ENCODE measurements around the gene GSDMA. TPM values are rescaled to one million over a fixed set of nuclear protein-coding genes. Genes with fewer than 3 reads are reported as not detected.

Gene GSDMA
- total RNA-seq, 4 donors from 2014 or later: 0.16 to 0.26 TPM; not detected in 2

- Histone ChIP-seq H3K4me1 (no peaks in the 10 kb centered on the region), H3K9me3 (no peaks in the 10 kb centered on the region), H3K27me3 (peaks cover 0 to 7% (median 0%) of the 10 kb centered on the region in 3 donors), H3K36me3 (no peaks in the 10 kb centered on the region), H3K4me3 (no peak overlapping the region), H3K27ac (no peak overlapping the region)
- DNase-seq (no peak), ATAC-seq (no peak)
- TF ChIP-seq POLR2A (IDR thresholded peaks at IDR 0.05): no peak
- TF ChIP-seq CTCF (IDR thresholded peaks at IDR 0.05 in 4 of 5, conservative IDR thresholded peaks at IDR 0.05 in 1 of 5): no peak
- intact Hi-C loops (cut with DNase I; ENCODE audit: low total_unique reads): no loop called here
- in situ Hi-C loops (cut with MboI; ENCODE audit: low sequenced_read_pairs in 4 of 4): no loop called here
Observed at GRCh38 chr17:39966771-39967170, 4.0 kb downstream of the GSDMA start.

- Histone ChIP-seq H3K4me1 (no peaks in the 10 kb centered on the region), H3K4me3 (no peak overlapping the region), H3K36me3 (no peaks in the 10 kb centered on the region), H3K27ac (no peak overlapping the region), H3K27me3 (peaks cover 0 to 7% (median 0%) of the 10 kb centered on the region in 3 donors), H3K9me3 (no peaks in the 10 kb centered on the region)
- ATAC-seq: no peak
- intact Hi-C loops (cut with DNase I; ENCODE audit: low total_unique reads) (no loop called here), in situ Hi-C loops (cut with MboI; ENCODE audit: low sequenced_read_pairs in 4 of 4) (no loop called here)
- DNase-seq: no peak
- no peak for TF ChIP-seq POLR2A (IDR thresholded peaks at IDR 0.05)
- no peak for TF ChIP-seq CTCF (IDR thresholded peaks at IDR 0.05 in 4 of 5, conservative IDR thresholded peaks at IDR 0.05 in 1 of 5)
Observed at GRCh38 chr17:39968761-39969160, 6.0 kb downstream of the GSDMA start.

GRCh38 chr17:39969375-39969774, 6.6 kb downstream of the GSDMA start:
- in situ Hi-C loops (cut with MboI; ENCODE audit: low sequenced_read_pairs in 4 of 4) (no loop called here), intact Hi-C loops (cut with DNase I; ENCODE audit: low total_unique reads) (no loop called here)
- no peak for DNase-seq
- no peak for ATAC-seq
- peaks cover 0 to 5% (median 0%) of the 10 kb centered on the region in 3 donors for H3K27me3 ChIP-seq
- no peaks in the 10 kb centered on the region for H3K9me3 ChIP-seq
- TF ChIP-seq CTCF (IDR thresholded peaks at IDR 0.05 in 4 of 5, conservative IDR thresholded peaks at IDR 0.05 in 1 of 5): no peak
- no peak for TF ChIP-seq POLR2A (IDR thresholded peaks at IDR 0.05)
- H3K27ac ChIP-seq: no peak overlapping the region
- no peaks in the 10 kb centered on the region for H3K36me3 ChIP-seq
- H3K4me1 ChIP-seq: no peaks in the 10 kb centered on the region
- H3K4me3 ChIP-seq: no peak overlapping the region

GRCh38 chr17:39970157-39970692, 7.4 kb downstream of the GSDMA start:
- ATAC-seq (no peak), DNase-seq (no peak)
- no peak overlapping the region for H3K27ac ChIP-seq
- intact Hi-C loops (cut with DNase I; ENCODE audit: low total_unique reads) (no loop called here), in situ Hi-C loops (cut with MboI; ENCODE audit: low sequenced_read_pairs in 4 of 4) (no loop called here)
- no peaks in the 10 kb centered on the region for H3K4me1 ChIP-seq
- H3K9me3 ChIP-seq: no peaks in the 10 kb centered on the region
- TF ChIP-seq POLR2A (IDR thresholded peaks at IDR 0.05): no peak
- TF ChIP-seq CTCF (IDR thresholded peaks at IDR 0.05 in 4 of 5, conservative IDR thresholded peaks at IDR 0.05 in 1 of 5): no peak
- peaks cover 0 to 5% (median 0%) of the 10 kb centered on the region in 3 donors for H3K27me3 ChIP-seq
- H3K4me3 ChIP-seq: no peak overlapping the region
- no peaks in the 10 kb centered on the region for H3K36me3 ChIP-seq

GRCh38 chr17:39971076-39971603, 8.3 kb downstream of the GSDMA start:
- H3K4me1 ChIP-seq: no peaks in the 10 kb centered on the region
- no peak for ATAC-seq
- no peaks in the 10 kb centered on the region for H3K9me3 ChIP-seq
- intact Hi-C loops (cut with DNase I; ENCODE audit: low total_unique reads): no loop called here
- H3K36me3 ChIP-seq: no peaks in the 10 kb centered on the region
- TF ChIP-seq POLR2A (IDR thresholded peaks at IDR 0.05) (no peak), CTCF (IDR thresholded peaks at IDR 0.05 in 4 of 5, conservative IDR thresholded peaks at IDR 0.05 in 1 of 5) (no peak)
- H3K4me3 ChIP-seq: no peak overlapping the region
- no peak for DNase-seq
- H3K27me3 ChIP-seq: peaks cover 0 to 5% (median 0%) of the 10 kb centered on the region in 3 donors
- in situ Hi-C loops (cut with MboI; ENCODE audit: low sequenced_read_pairs in 4 of 4): no loop called here
- no peak overlapping the region for H3K27ac ChIP-seq
